GM23338 (cell line): Measurements from ENCODE around the gene CAVIN2. TPM values are rescaled to one million over a fixed set of nuclear protein-coding genes. Genes with fewer than 3 reads are reported as not detected.

Experiments used
- ATAC-seq: fragments of 200-7000 bp; cut with Tn5 transposase; 3 replicates; pipeline ENCODE4 v1.9.1; 2020
- DNase-seq: peaks from one replicate; pipeline ENCODE4 v3.0.0-alpha.2; 2015; ENCODE audit warnings: low spot score
- H2AFZ ChIP-seq: fragments of 200-600 bp; sonication (generic); 2 replicates; pipeline ENCODE4 v1.8.0; 2016; ENCODE audit warnings: antibody characterized with exemption, mild to moderate bottlenecking, moderate library complexity
- H3F3A ChIP-seq: fragments of 200-600 bp; sonication (generic); replicated peaks from 2 replicates; pipeline ENCODE4 v1.8.0; 2017; ENCODE audit warnings: antibody characterized with exemption, mixed run types, low read depth
- H3K27ac ChIP-seq: fragments of 200-600 bp; sonication (generic); 2 replicates; pipeline ENCODE4 v1.6.1; 2016; ENCODE audit warnings: low read depth
- H3K27me3 ChIP-seq: fragments of 200-600 bp; sonication (generic); 2 replicates; pipeline ENCODE4 v1.8.0; 2016; ENCODE audit warnings: mild to moderate bottlenecking, mixed run types, moderate library complexity; ENCODE audit not compliant: insufficient read depth
- H3K36me3 ChIP-seq: fragments of 200-600 bp; sonication (generic); 2 replicates; pipeline ENCODE4 v1.8.0; 2016; ENCODE audit warnings: mild to moderate bottlenecking; ENCODE audit not compliant: insufficient read depth
- H3K4me1 ChIP-seq: fragments of 200-600 bp; sonication (generic); 2 replicates; pipeline ENCODE4 v1.8.0; 2016; ENCODE audit warnings: mild to moderate bottlenecking, moderate library complexity; ENCODE audit not compliant: insufficient read depth
- H3K4me2 ChIP-seq: fragments of 200-600 bp; sonication (generic); 2 replicates; pipeline ENCODE4 v1.7.1; 2017; ENCODE audit warnings: mixed run types
- H3K4me3 ChIP-seq: fragments of 200-600 bp; sonication (generic); 2 replicates; pipeline ENCODE4 v1.6.1; 2016; ENCODE audit warnings: mixed run types
- H3K79me2 ChIP-seq: fragments of 200-600 bp; sonication (generic); replicated peaks from 2 replicates; pipeline ENCODE4 v1.8.0; 2017; ENCODE audit warnings: mild to moderate bottlenecking; ENCODE audit not compliant: insufficient read depth
- H3K9me2 ChIP-seq: fragments of 200-600 bp; sonication (generic); 2 replicates; pipeline ENCODE4 v1.8.0; 2017; ENCODE audit not compliant: insufficient read depth
- H4K20me1 ChIP-seq: fragments of 200-600 bp; sonication (generic); replicated peaks from 2 replicates; pipeline ENCODE4 v1.8.0; 2017; ENCODE audit warnings: mild to moderate bottlenecking; ENCODE audit not compliant: insufficient read depth
- H3K27ac Mint-ChIP-seq: 2 replicates; pipeline ENCODE4 v1.8.0; 2020; ENCODE audit warnings: inconsistent platforms, mild to moderate bottlenecking, moderate library complexity, mixed read lengths
- H3K27me3 Mint-ChIP-seq: 3 replicates; pipeline ENCODE4 v1.8.0; 2022; ENCODE audit warnings: low read depth, mild to moderate bottlenecking, moderate library complexity, mixed read lengths, inconsistent platforms; ENCODE audit not compliant: insufficient read depth, poor library complexity
- H3K36me3 Mint-ChIP-seq: 3 replicates; pipeline ENCODE4 v1.8.0; 2021; ENCODE audit warnings: low read depth, mild to moderate bottlenecking, inconsistent platforms, moderate library complexity, mixed read lengths
- H3K4me1 Mint-ChIP-seq: 3 replicates; pipeline ENCODE4 v1.8.0; 2020; ENCODE audit warnings: mild to moderate bottlenecking, inconsistent platforms, mixed read lengths
- H3K4me3 Mint-ChIP-seq: 3 replicates; pipeline ENCODE4 v1.8.0; 2021; ENCODE audit warnings: moderate library complexity, mild to moderate bottlenecking, inconsistent platforms, mixed read lengths
- H3K9me3 Mint-ChIP-seq: 3 replicates; pipeline ENCODE4 v1.8.0; 2020; ENCODE audit warnings: moderate library complexity, mild to moderate bottlenecking, inconsistent platforms, mixed read lengths
- CREB1 ChIP-seq: fragments of 250-450 bp; sonication (Bioruptor Pico); IDR thresholded peaks from 2 replicates; pipeline ENCODE4 v1.5.0; 2020; ENCODE audit warnings: low read depth, mild to moderate bottlenecking, moderate library complexity
- CTCF ChIP-seq, 2 experiments: fragments of 200-600 bp in 1 of 2; sonication (generic) in 1 of 2; conservative IDR thresholded peaks; 2 replicates each; pipeline versions ENCODE4 v1.5.1 to v1.6.1; 2016 to 2017; ENCODE audit warnings: antibody characterized with exemption in 2 of 2, low read depth in 2 of 2, mild to moderate bottlenecking in 2 of 2, moderate library complexity in 1 of 2
- EZH2 ChIP-seq: fragments of 200-600 bp; sonication (generic); IDR thresholded peaks from one replicate; pipeline ENCODE4 v1.8.0; 2017; ENCODE audit warnings: antibody characterized with exemption, mild to moderate bottlenecking, low read depth; ENCODE audit not compliant: unreplicated experiment
- EZH2phosphoT487 ChIP-seq: fragments of 200-600 bp; sonication (generic); IDR thresholded peaks from one replicate; pipeline ENCODE4 v1.8.1; 2018; ENCODE audit warnings: antibody characterized with exemption; ENCODE audit not compliant: unreplicated experiment
- JUNB ChIP-seq: IDR thresholded peaks from one replicate; pipeline ENCODE4 v1.6.1; 2016; ENCODE audit warnings: antibody characterized with exemption; ENCODE audit not compliant: unreplicated experiment
- NANOG ChIP-seq: IDR thresholded peaks from 2 replicates; pipeline ENCODE4 v1.6.1; 2016; ENCODE audit warnings: antibody characterized with exemption, borderline replicate concordance
- POLR2AphosphoS5 ChIP-seq: IDR thresholded peaks from 2 replicates; pipeline ENCODE4 v1.6.1; 2016; ENCODE audit warnings: antibody characterized with exemption, low read depth
- REST ChIP-seq: IDR thresholded peaks from one replicate; pipeline ENCODE4 v1.6.1; 2018; ENCODE audit warnings: antibody characterized with exemption; ENCODE audit not compliant: unreplicated experiment
- STAT1 ChIP-seq: IDR thresholded peaks from one replicate; pipeline ENCODE4 v1.6.1; 2016; ENCODE audit warnings: antibody characterized with exemption; ENCODE audit not compliant: unreplicated experiment
- ZNF114 ChIP-seq: fragments of 250-450 bp; sonication (Bioruptor Pico); IDR thresholded peaks from 2 replicates; pipeline ENCODE4 v1.5.0; 2020; ENCODE audit warnings: mild to moderate bottlenecking, moderate library complexity
- ZNF331 ChIP-seq: fragments of 250-450 bp; sonication (Bioruptor Pico); IDR thresholded peaks from 2 replicates; pipeline ENCODE4 v1.5.0; 2020; ENCODE audit warnings: low read depth, mild to moderate bottlenecking, moderate library complexity
- polyA plus RNA-seq: library from polyadenylated mRNA; unstranded; fragments of >200 nt; fragmentation: Nextera tagmentation; extraction: Ambion mirVana; gene quantifications from 2 replicates; pipeline ENCODE4 v1.2.1, GENCODE V29; 2016
- total RNA-seq: library from RNA; depleted of rRNA; stranded (reverse); fragments of >200 nt; shearing (Covaris generic); gene quantifications from 2 replicates; pipeline ENCODE4 v1.2.3, GENCODE V29; 2014
- TF ChIP-seq, protein P1 (sequence below): fragments of 250-450 bp; sonication (Bioruptor Pico); IDR thresholded peaks from 2 replicates; pipeline ENCODE4 v1.5.0; 2020; ENCODE audit warnings: mild to moderate bottlenecking, moderate library complexity
- TF ChIP-seq, protein P2 (sequence below): IDR thresholded peaks from 2 replicates; pipeline ENCODE4 v1.6.1; 2016; ENCODE audit warnings: antibody characterized with exemption

Gene CAVIN2
- total and polyA plus RNA-seq, 2 experiments from 2014 or later: 0.07 to 0.15 TPM

DNA sequence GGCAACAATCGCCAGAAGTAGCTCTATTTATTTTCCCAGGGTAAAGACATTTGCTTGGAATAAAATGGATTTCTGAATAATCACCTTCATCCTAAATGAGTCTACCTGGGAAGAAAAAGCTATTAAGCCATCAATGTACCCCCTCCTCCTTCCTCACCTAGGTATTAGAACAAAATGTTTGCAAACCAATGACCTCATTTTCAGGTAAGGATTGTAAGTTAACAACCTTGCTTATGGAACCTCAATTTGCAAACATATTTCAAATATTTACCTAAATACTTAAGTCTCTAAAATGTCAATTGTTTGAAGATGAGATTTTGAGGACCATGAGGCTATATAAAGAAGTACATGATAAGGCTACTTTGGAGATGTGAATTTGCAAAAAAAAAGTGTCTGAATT is 43.9 kb downstream of the CAVIN2 start:
- Mint-ChIP-seq H3K27ac (no peak overlapping the region), H3K9me3 (no peaks in the 10 kb centered on the region), H3K4me1 (no peaks in the 10 kb centered on the region), H3K4me3 (no peak overlapping the region), H3K36me3 (no peaks in the 10 kb centered on the region), H3K27me3 (no peaks in the 10 kb centered on the region)
- Histone ChIP-seq H3K36me3 (no peaks in the 10 kb centered on the region), H3K79me2 (no peaks in the 10 kb centered on the region), H3K27ac (no peak overlapping the region), H2AFZ (no peak overlapping the region), H3K4me3 (no peak overlapping the region), H3K27me3 (no peaks in the 10 kb centered on the region), H3K9me2 (no peaks in the 10 kb centered on the region), H4K20me1 (no peaks in the 10 kb centered on the region), H3K4me2 (no peak overlapping the region), H3F3A (no peaks in the 10 kb centered on the region), H3K4me1 (no peaks in the 10 kb centered on the region)
- ATAC-seq (no peak), DNase-seq (no peak)
- TF ChIP-seq, protein P1, sequence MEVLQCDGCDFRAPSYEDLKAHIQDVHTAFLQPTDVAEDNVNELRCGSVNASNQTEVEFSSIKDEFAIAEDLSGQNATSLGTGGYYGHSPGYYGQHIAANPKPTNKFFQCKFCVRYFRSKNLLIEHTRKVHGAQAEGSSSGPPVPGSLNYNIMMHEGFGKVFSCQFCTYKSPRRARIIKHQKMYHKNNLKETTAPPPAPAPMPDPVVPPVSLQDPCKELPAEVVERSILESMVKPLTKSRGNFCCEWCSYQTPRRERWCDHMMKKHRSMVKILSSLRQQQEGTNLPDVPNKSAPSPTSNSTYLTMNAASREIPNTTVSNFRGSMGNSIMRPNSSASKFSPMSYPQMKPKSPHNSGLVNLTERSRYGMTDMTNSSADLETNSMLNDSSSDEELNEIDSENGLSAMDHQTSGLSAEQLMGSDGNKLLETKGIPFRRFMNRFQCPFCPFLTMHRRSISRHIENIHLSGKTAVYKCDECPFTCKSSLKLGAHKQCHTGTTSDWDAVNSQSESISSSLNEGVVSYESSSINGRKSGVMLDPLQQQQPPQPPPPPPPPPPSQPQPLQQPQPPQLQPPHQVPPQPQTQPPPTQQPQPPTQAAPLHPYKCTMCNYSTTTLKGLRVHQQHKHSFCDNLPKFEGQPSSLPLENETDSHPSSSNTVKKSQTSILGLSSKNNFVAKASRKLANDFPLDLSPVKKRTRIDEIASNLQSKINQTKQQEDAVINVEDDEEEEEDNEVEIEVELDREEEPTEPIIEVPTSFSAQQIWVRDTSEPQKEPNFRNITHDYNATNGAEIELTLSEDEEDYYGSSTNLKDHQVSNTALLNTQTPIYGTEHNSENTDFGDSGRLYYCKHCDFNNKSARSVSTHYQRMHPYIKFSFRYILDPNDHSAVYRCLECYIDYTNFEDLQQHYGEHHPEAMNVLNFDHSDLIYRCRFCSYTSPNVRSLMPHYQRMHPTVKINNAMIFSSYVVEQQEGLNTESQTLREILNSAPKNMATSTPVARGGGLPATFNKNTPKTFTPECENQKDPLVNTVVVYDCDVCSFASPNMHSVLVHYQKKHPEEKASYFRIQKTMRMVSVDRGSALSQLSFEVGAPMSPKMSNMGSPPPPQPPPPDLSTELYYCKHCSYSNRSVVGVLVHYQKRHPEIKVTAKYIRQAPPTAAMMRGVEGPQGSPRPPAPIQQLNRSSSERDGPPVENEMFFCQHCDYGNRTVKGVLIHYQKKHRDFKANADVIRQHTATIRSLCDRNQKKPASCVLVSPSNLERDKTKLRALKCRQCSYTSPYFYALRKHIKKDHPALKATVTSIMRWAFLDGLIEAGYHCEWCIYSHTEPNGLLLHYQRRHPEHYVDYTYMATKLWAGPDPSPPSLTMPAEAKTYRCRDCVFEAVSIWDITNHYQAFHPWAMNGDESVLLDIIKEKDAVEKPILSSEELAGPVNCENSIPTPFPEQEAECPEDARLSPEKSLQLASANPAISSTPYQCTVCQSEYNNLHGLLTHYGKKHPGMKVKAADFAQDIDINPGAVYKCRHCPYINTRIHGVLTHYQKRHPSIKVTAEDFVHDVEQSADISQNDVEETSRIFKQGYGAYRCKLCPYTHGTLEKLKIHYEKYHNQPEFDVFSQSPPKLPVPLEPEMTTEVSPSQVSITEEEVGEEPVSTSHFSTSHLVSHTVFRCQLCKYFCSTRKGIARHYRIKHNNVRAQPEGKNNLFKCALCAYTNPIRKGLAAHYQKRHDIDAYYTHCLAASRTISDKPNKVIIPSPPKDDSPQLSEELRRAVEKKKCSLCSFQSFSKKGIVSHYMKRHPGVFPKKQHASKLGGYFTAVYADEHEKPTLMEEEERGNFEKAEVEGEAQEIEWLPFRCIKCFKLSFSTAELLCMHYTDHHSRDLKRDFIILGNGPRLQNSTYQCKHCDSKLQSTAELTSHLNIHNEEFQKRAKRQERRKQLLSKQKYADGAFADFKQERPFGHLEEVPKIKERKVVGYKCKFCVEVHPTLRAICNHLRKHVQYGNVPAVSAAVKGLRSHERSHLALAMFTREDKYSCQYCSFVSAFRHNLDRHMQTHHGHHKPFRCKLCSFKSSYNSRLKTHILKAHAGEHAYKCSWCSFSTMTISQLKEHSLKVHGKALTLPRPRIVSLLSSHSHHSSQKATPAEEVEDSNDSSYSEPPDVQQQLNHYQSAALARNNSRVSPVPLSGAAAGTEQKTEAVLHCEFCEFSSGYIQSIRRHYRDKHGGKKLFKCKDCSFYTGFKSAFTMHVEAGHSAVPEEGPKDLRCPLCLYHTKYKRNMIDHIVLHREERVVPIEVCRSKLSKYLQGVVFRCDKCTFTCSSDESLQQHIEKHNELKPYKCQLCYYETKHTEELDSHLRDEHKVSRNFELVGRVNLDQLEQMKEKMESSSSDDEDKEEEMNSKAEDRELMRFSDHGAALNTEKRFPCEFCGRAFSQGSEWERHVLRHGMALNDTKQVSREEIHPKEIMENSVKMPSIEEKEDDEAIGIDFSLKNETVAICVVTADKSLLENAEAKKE (CRISPR knock-in tag): no peak
- TF ChIP-seq ZNF331 (CRISPR knock-in tag) (no peak), NANOG (no peak), JUNB (no peak), REST (no peak), ZNF114 (CRISPR knock-in tag) (no peak), CREB1 (no peak), POLR2AphosphoS5 (no peak), STAT1 (no peak), CTCF (conservative IDR thresholded peaks at IDR 0.05; ENCODE audit: low read depth in 2 of 2) (no peak), EZH2phosphoT487 (no peak), EZH2 (no peak)
- TF ChIP-seq, protein P2, sequence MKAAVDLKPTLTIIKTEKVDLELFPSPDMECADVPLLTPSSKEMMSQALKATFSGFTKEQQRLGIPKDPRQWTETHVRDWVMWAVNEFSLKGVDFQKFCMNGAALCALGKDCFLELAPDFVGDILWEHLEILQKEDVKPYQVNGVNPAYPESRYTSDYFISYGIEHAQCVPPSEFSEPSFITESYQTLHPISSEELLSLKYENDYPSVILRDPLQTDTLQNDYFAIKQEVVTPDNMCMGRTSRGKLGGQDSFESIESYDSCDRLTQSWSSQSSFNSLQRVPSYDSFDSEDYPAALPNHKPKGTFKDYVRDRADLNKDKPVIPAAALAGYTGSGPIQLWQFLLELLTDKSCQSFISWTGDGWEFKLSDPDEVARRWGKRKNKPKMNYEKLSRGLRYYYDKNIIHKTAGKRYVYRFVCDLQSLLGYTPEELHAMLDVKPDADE: no peak
